ENCODE measurements around the gene TGIF2. TPM values are rescaled to one million over a fixed set of nuclear protein-coding genes. Genes with fewer than 3 reads are reported as not detected.

Gene TGIF2
- total and polyA plus RNA-seq, 9 of the 15 experiments (the other 6 are each of a cell fraction or from before 2014, with no cell fraction given), result 6.8 to 27.8 (median 15.7) TPM

DNA sequence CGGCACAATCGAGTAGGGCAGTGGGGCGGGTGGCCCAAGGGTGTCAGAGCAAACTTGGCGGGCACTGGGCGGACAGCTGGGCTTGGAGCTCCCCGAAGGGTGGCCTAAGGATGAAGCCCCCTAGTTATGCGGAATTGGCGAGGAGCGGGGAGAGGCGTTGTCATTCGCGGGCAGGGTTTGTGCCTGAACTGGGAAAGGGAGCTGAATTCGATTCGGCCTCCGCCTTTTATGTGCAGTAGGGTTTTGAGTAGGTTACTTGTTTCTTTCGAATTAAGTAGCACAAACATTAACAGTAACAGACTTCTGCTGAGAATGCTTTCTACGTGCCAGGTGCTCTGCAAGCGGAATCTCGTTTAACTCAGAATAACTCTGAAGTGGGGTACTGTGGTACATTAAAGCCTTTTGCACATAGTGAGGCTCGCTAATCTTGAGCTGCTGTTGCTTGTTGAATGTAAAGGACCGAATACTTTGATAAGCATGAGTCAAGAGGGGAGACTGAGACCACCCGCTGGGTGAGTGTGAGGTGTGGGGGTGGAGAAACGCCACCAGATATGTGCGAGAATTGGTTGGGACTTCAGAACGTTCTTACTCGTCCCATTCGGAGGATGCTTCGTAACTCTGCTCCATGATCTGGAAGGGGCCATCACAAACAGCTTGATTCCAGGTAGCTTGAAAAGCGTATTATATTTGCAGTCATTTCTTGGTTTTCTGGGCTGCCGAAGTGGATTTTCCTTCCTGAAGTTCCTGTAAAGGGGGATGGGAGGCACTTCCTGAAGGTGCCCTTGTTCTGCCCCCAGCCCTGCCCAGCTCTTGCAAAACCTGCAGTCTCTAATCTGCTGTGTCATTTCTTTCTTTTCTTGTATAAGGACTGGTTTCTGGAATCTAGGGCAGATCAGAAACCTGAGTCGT, 33.0 kb downstream of the TGIF2 start (continued):
- TF ChIP-seq NONO (IDR thresholded peaks at IDR 0.05; ENCODE audit: low read depth in 2 of 2, low read length in 1 of 2) (no peak), CREM (IDR thresholded peaks at IDR 0.05; ENCODE audit: low read depth) (no peak), ZNF282 (CRISPR knock-in tag; IDR thresholded peaks at IDR 0.05) (0 out of 2 replicates have a peak, but pooled peaks have one; percentile 58), TAF9B (IDR thresholded peaks at IDR 0.05; ENCODE audit: partially characterized antibody) (no peak), ELF1 (tag; IDR thresholded peaks at IDR 0.05) (peak; percentile 1; the same call in 1 of the 2 replicates), NEUROD1 (IDR thresholded peaks at IDR 0.05; ENCODE audit: borderline replicate concordance, low read depth, low read length, partially characterized antibody) (no peak), ZNF263 (CRISPR knock-in tag; IDR thresholded peaks at IDR 0.05; ENCODE audit: borderline replicate concordance) (no peak), PHF8 (IDR thresholded peaks at IDR 0.05; ENCODE audit: borderline replicate concordance, low read length) (no peak), TAF1 (IDR thresholded peaks at IDR 0.05; ENCODE audit: control insufficient read depth, extremely low read depth, insufficient read depth, low read length, severe bottlenecking) (peak; percentile 21), EP300 (IDR thresholded peaks at IDR 0.05; ENCODE audit: low read length) (no peak), MAFG (tag; conservative IDR thresholded peaks at IDR 0.05) (peak; percentile 73), CBX3 (IDR thresholded peaks at IDR 0.05; ENCODE audit: borderline replicate concordance in 1 of 2, low read length in 2 of 2) (no peak), PTTG1 (tag; IDR thresholded peaks at IDR 0.05; ENCODE audit: low read depth) (no peak), SMAD4 (CRISPR knock-in tag; conservative IDR thresholded peaks at IDR 0.05) (no peak), EGR1 (conservative IDR thresholded peaks at IDR 0.05) (peak; percentile 48)
- TF ChIP-seq, protein P1, sequence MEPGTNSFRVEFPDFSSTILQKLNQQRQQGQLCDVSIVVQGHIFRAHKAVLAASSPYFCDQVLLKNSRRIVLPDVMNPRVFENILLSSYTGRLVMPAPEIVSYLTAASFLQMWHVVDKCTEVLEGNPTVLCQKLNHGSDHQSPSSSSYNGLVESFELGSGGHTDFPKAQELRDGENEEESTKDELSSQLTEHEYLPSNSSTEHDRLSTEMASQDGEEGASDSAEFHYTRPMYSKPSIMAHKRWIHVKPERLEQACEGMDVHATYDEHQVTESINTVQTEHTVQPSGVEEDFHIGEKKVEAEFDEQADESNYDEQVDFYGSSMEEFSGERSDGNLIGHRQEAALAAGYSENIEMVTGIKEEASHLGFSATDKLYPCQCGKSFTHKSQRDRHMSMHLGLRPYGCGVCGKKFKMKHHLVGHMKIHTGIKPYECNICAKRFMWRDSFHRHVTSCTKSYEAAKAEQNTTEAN (CRISPR knock-in tag; IDR thresholded peaks at IDR 0.05), result no peak
- TF ChIP-seq, protein P2, sequence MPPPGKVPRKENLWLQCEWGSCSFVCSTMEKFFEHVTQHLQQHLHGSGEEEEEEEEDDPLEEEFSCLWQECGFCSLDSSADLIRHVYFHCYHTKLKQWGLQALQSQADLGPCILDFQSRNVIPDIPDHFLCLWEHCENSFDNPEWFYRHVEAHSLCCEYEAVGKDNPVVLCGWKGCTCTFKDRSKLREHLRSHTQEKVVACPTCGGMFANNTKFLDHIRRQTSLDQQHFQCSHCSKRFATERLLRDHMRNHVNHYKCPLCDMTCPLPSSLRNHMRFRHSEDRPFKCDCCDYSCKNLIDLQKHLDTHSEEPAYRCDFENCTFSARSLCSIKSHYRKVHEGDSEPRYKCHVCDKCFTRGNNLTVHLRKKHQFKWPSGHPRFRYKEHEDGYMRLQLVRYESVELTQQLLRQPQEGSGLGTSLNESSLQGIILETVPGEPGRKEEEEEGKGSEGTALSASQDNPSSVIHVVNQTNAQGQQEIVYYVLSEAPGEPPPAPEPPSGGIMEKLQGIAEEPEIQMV (tag; conservative IDR thresholded peaks at IDR 0.05; ENCODE audit: low read depth), result no peak
- TF ChIP-seq, protein P3, sequence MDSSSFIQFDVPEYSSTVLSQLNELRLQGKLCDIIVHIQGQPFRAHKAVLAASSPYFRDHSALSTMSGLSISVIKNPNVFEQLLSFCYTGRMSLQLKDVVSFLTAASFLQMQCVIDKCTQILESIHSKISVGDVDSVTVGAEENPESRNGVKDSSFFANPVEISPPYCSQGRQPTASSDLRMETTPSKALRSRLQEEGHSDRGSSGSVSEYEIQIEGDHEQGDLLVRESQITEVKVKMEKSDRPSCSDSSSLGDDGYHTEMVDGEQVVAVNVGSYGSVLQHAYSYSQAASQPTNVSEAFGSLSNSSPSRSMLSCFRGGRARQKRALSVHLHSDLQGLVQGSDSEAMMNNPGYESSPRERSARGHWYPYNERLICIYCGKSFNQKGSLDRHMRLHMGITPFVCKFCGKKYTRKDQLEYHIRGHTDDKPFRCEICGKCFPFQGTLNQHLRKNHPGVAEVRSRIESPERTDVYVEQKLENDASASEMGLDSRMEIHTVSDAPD (CRISPR knock-in tag; IDR thresholded peaks at IDR 0.05), result no peak
- TF ChIP-seq, protein P4, sequence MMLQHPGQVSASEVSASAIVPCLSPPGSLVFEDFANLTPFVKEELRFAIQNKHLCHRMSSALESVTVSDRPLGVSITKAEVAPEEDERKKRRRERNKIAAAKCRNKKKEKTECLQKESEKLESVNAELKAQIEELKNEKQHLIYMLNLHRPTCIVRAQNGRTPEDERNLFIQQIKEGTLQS (IDR thresholded peaks at IDR 0.05), result no peak
- TF ChIP-seq, protein P4 (CRISPR knock-in tag; conservative IDR thresholded peaks at IDR 0.05), result no peak

Measured in K562 (cell line).